Measurements from ENCODE around the gene ADGRD1.

Gene ADGRD1

GRCh38 chr12:131120831-131121271 is 167.1 kb downstream of the ADGRD1 start:
- Histone ChIP-seq H3K14ac (ENCODE audit: low read length) (no peak overlapping the region), H3K27ac (replicated peaks; ENCODE audit: low read length) (no peak overlapping the region), H3K23ac (ENCODE audit: low read depth, low read length, poor library complexity) (no peak overlapping the region), H3K4me1 (ENCODE audit: control insufficient read depth in 2 of 2, insufficient read depth in 1 of 2, low read depth in 1 of 2, low read length in 2 of 2) (peaks cover 3 to 6% of the 10 kb centered on the region in 2 donors), H2AK5ac (ENCODE audit: low read depth, low read length) (no peak overlapping the region), H4K8ac (ENCODE audit: low read depth, low read length) (no peak overlapping the region), H3K4ac (ENCODE audit: low read length) (no peak overlapping the region), H3K79me1 (ENCODE audit: low read depth, low read length) (no peaks in the 10 kb centered on the region), H3K4me2 (ENCODE audit: insufficient read depth, low read length, poor library complexity, severe bottlenecking) (no peak overlapping the region), H3K27me3 (ENCODE audit: control insufficient read depth in 3 of 3, insufficient read depth in 3 of 3, low read depth in 1 of 3, low read length in 3 of 3) (peaks cover 0 to 3% (median 0%) of the 10 kb centered on the region in 3 experiments), H2BK5ac (ENCODE audit: low read length) (no peak overlapping the region), H3K36me3 (replicated peaks in 1 of 2; ENCODE audit: control insufficient read depth in 2 of 2, insufficient read depth in 2 of 2, low read length in 2 of 2) (no peaks in the 10 kb centered on the region), H3K18ac (ENCODE audit: low read length) (no peak overlapping the region), H2BK15ac (ENCODE audit: low read length) (no peak overlapping the region), H3K9ac (ENCODE audit: low read depth, low read length, poor library complexity) (no peak overlapping the region), H3K9me3 (replicated peaks in 1 of 2; ENCODE audit: control insufficient read depth in 2 of 2, insufficient read depth in 1 of 2, low read depth in 1 of 2, low read length in 2 of 2) (no peaks in the 10 kb centered on the region), H3K4me3 (ENCODE audit: low read length in 2 of 2) (peak overlapping the region in 1 of 2 donors; percentile 30), H4K91ac (ENCODE audit: low read depth, low read length, poor library complexity) (no peak overlapping the region), H2BK120ac (ENCODE audit: low read depth, low read length) (no peak overlapping the region), H2AFZ (ENCODE audit: low read length) (no peak overlapping the region), H2BK12ac (ENCODE audit: low read length) (no peak overlapping the region)
- DNase-seq (ENCODE audit: low spot score), result no peak
- no CpG with 5 or more reads among the region's 25 CpGs for WGBS, 2 donors (ENCODE audit: extremely low coverage in 2 of 2, insufficient read length in 2 of 2, insufficient replicate concordance in 1 of 2)

DNA sequence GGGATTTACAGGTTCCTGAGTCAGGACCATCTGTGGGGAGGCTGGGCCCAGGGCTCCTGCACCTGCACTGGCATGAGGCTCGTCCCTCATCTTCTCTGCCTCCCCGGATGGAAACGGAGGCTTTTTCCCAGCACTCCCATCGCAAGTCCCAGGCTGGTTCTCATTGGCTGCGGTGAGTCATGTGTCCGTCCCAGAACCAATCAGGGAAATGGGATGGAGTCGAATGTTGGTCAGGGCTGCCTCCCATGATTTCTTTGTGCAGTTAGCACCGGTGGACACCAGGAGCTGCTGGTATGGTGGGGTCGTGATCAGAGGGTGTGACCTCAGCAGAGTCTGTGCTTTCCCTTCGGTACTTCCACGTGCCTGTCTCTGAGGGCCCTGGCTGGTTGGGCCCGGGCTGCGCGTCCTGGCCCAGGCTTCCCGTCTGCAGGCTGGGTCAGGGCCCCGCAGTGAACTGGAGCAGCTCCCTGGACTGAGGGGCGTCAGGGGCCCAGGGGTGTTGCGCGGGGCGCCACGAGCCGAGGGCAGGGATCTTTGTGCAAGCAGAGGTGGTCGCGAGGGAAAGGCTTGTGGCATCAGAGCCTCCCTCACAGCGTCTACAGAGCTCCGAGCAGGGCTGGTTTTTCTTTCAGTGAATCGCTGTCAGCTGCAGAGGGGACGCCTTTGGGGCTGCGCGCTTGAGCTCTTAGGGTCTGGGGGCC is 168.1 kb downstream of the ADGRD1 start:
- Histone ChIP-seq H3K36me3 (replicated peaks in 1 of 2; ENCODE audit: control insufficient read depth in 2 of 2, insufficient read depth in 2 of 2, low read length in 2 of 2) (no peaks in the 10 kb centered on the region), H3K4me1 (ENCODE audit: control insufficient read depth in 2 of 2, insufficient read depth in 1 of 2, low read depth in 1 of 2, low read length in 2 of 2) (peaks cover 0 to 4% of the 10 kb centered on the region in 2 donors), H2AK5ac (ENCODE audit: low read depth, low read length) (peak overlapping the region; percentile 8), H4K8ac (ENCODE audit: low read depth, low read length) (no peak overlapping the region), H2AFZ (ENCODE audit: low read length) (no peak overlapping the region), H2BK5ac (ENCODE audit: low read length) (no peak overlapping the region), H3K9me3 (replicated peaks in 1 of 2; ENCODE audit: control insufficient read depth in 2 of 2, insufficient read depth in 1 of 2, low read depth in 1 of 2, low read length in 2 of 2) (no peaks in the 10 kb centered on the region), H2BK120ac (ENCODE audit: low read depth, low read length) (no peak overlapping the region), H3K27ac (replicated peaks; ENCODE audit: low read length) (no peak overlapping the region), H3K18ac (ENCODE audit: low read length) (peak overlapping the region; percentile 23), H4K91ac (ENCODE audit: low read depth, low read length, poor library complexity) (no peak overlapping the region), H2BK15ac (ENCODE audit: low read length) (no peak overlapping the region), H3K14ac (ENCODE audit: low read length) (peak overlapping the region; percentile 25), H3K23ac (ENCODE audit: low read depth, low read length, poor library complexity) (no peak overlapping the region), H3K4me2 (ENCODE audit: insufficient read depth, low read length, poor library complexity, severe bottlenecking) (no peak overlapping the region), H3K4me3 (ENCODE audit: low read length in 2 of 2) (no peak overlapping the region), H2BK12ac (ENCODE audit: low read length) (no peak overlapping the region), H3K27me3 (ENCODE audit: control insufficient read depth in 3 of 3, insufficient read depth in 3 of 3, low read depth in 1 of 3, low read length in 3 of 3) (peaks cover 0 to 3% (median 0%) of the 10 kb centered on the region in 3 experiments), H3K4ac (ENCODE audit: low read length) (no peak overlapping the region), H3K9ac (ENCODE audit: low read depth, low read length, poor library complexity) (no peak overlapping the region), H3K79me1 (ENCODE audit: low read depth, low read length) (no peaks in the 10 kb centered on the region)
- DNase-seq (ENCODE audit: low spot score), result no peak
- WGBS, 2 donors (ENCODE audit: extremely low coverage in 2 of 2, insufficient read length in 2 of 2, insufficient replicate concordance in 1 of 2), result no CpG with 5 or more reads among the region's 30 CpGs

GRCh38 chr12:131122631-131123030 is 168.9 kb downstream of the ADGRD1 start:
- no CpG with 5 or more reads among the region's 7 CpGs for WGBS, 2 donors (ENCODE audit: extremely low coverage in 2 of 2, insufficient read length in 2 of 2, insufficient replicate concordance in 1 of 2)
- no peak overlapping the region for H3K18ac ChIP-seq (ENCODE audit: low read length)
- H4K91ac ChIP-seq (ENCODE audit: low read depth, low read length, poor library complexity), result no peak overlapping the region
- H3K79me1 ChIP-seq (ENCODE audit: low read depth, low read length), result no peaks in the 10 kb centered on the region
- H3K9me3 ChIP-seq (replicated peaks in 1 of 2; ENCODE audit: control insufficient read depth in 2 of 2, insufficient read depth in 1 of 2, low read depth in 1 of 2, low read length in 2 of 2), result no peaks in the 10 kb centered on the region
- H4K8ac ChIP-seq (ENCODE audit: low read depth, low read length), result no peak overlapping the region
- no peak for DNase-seq (ENCODE audit: low spot score)
- no peak overlapping the region for H2BK15ac ChIP-seq (ENCODE audit: low read length)
- H3K4ac ChIP-seq (ENCODE audit: low read length), result no peak overlapping the region
- H2BK12ac ChIP-seq (ENCODE audit: low read length), result no peak overlapping the region
- no peak overlapping the region for H3K14ac ChIP-seq (ENCODE audit: low read length)
- no peak overlapping the region for H2AFZ ChIP-seq (ENCODE audit: low read length)
- H3K27me3 ChIP-seq (ENCODE audit: control insufficient read depth in 3 of 3, insufficient read depth in 3 of 3, low read depth in 1 of 3, low read length in 3 of 3), result peaks cover 0 to 3% (median 0%) of the 10 kb centered on the region in 3 experiments
- H2AK5ac ChIP-seq (ENCODE audit: low read depth, low read length), result no peak overlapping the region
- H2BK120ac ChIP-seq (ENCODE audit: low read depth, low read length), result no peak overlapping the region
- H3K27ac ChIP-seq (replicated peaks; ENCODE audit: low read length), result no peak overlapping the region
- H3K4me3 ChIP-seq (ENCODE audit: low read length in 2 of 2), result no peak overlapping the region
- no peak overlapping the region for H3K4me2 ChIP-seq (ENCODE audit: insufficient read depth, low read length, poor library complexity, severe bottlenecking)
- peaks cover 0 to 4% of the 10 kb centered on the region in 2 donors for H3K4me1 ChIP-seq (ENCODE audit: control insufficient read depth in 2 of 2, insufficient read depth in 1 of 2, low read depth in 1 of 2, low read length in 2 of 2)
- no peak overlapping the region for H2BK5ac ChIP-seq (ENCODE audit: low read length)
- H3K23ac ChIP-seq (ENCODE audit: low read depth, low read length, poor library complexity), result no peak overlapping the region
- H3K36me3 ChIP-seq (replicated peaks in 1 of 2; ENCODE audit: control insufficient read depth in 2 of 2, insufficient read depth in 2 of 2, low read length in 2 of 2), result no peaks in the 10 kb centered on the region
- H3K9ac ChIP-seq (ENCODE audit: low read depth, low read length, poor library complexity), result no peak overlapping the region

- Histone ChIP-seq H4K8ac (ENCODE audit: low read depth, low read length) (no peak overlapping the region), H2AFZ (ENCODE audit: low read length) (no peak overlapping the region), H2AK5ac (ENCODE audit: low read depth, low read length) (no peak overlapping the region), H2BK12ac (ENCODE audit: low read length) (no peak overlapping the region), H3K36me3 (replicated peaks in 1 of 2; ENCODE audit: control insufficient read depth in 2 of 2, insufficient read depth in 2 of 2, low read length in 2 of 2) (no peaks in the 10 kb centered on the region), H3K79me1 (ENCODE audit: low read depth, low read length) (no peaks in the 10 kb centered on the region), H3K4me1 (ENCODE audit: control insufficient read depth in 2 of 2, insufficient read depth in 1 of 2, low read depth in 1 of 2, low read length in 2 of 2) (peaks cover 0 to 4% of the 10 kb centered on the region in 2 donors), H3K9me3 (replicated peaks in 1 of 2; ENCODE audit: control insufficient read depth in 2 of 2, insufficient read depth in 1 of 2, low read depth in 1 of 2, low read length in 2 of 2) (no peaks in the 10 kb centered on the region), H3K27me3 (ENCODE audit: control insufficient read depth in 3 of 3, insufficient read depth in 3 of 3, low read depth in 1 of 3, low read length in 3 of 3) (peaks cover 0 to under 1% (median 0%) of the 10 kb centered on the region in 3 experiments), H3K14ac (ENCODE audit: low read length) (no peak overlapping the region), H3K18ac (ENCODE audit: low read length) (no peak overlapping the region), H3K4me3 (ENCODE audit: low read length in 2 of 2) (no peak overlapping the region), H3K4me2 (ENCODE audit: insufficient read depth, low read length, poor library complexity, severe bottlenecking) (no peak overlapping the region), H2BK120ac (ENCODE audit: low read depth, low read length) (no peak overlapping the region), H3K9ac (ENCODE audit: low read depth, low read length, poor library complexity) (no peak overlapping the region), H2BK5ac (ENCODE audit: low read length) (no peak overlapping the region), H2BK15ac (ENCODE audit: low read length) (no peak overlapping the region), H3K27ac (replicated peaks; ENCODE audit: low read length) (no peak overlapping the region), H3K4ac (ENCODE audit: low read length) (no peak overlapping the region), H4K91ac (ENCODE audit: low read depth, low read length, poor library complexity) (no peak overlapping the region), H3K23ac (ENCODE audit: low read depth, low read length, poor library complexity) (no peak overlapping the region)
- DNase-seq (ENCODE audit: low spot score), result no peak
- WGBS, 2 donors (ENCODE audit: extremely low coverage in 2 of 2, insufficient read length in 2 of 2, insufficient replicate concordance in 1 of 2), result no CpG with 5 or more reads among the region's 10 CpGs
These were observed 170.1 kb downstream of the ADGRD1 start for GRCh38 chr12:131123817-131124216.

Data from neuronal stem cell (in vitro differentiated cells).